OCI-LY1 (cell line): Measurements from ENCODE around the gene PEX6.

Experiments used
- EZH2 ChIP-seq: fragments of 200-600 bp; sonication (generic), shearing (Covaris generic); IDR thresholded peaks from 2 replicates; pipeline ENCODE4 v1.8.0; 2017; ENCODE audit warnings: borderline replicate concordance, mixed run types, mild to moderate bottlenecking, antibody characterized with exemption, low read length, moderate library complexity, mixed read lengths
- TF ChIP-seq, protein P1 (sequence below): fragments of 200-600 bp; sonication (generic), shearing (Covaris generic); IDR thresholded peaks from 2 replicates; pipeline ENCODE4 v1.5.1; 2017; ENCODE audit warnings: mild to moderate bottlenecking, antibody characterized with exemption, low read length, moderate library complexity, mixed read lengths

DNA sequence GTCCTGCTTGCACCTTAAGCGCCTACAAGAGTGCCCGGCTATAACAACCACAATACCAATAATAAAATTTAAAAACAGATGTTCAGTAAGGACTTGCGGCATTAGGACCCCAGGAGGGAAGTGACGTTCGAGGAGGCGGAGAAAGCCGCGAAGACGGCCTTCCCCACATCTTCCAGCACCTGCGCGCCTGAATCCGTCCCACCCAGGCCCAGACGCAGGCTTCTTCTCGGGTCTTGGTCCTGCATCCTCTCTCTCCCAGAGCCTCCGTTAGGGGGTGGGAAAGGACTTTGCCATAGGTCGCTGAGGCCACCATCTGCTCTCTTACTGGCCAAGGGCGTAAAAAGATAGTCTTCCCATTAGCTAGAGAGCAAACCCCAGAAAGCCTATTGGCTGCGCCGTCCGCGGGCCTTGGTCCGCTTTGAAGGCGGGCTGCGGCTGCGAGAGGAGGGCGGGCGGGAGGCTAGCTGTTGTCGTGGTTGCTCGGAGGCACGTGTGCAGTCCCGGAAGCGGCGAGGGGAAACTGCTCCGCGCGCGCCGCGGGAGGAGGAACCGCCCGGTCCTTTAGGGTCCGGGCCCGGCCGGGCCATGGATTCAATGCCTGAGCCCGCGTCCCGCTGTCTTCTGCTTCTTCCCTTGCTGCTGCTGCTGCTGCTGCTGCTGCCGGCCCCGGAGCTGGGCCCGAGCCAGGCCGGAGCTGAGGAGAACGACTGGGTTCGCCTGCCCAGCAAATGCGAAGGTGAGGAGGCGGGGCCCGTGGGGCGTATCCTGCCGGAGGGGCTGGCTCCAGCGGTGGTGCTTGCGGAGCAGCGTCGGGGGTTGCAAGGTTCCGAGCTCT lies 49.8 kb downstream of the PEX6 start, which contains the start of gene CNPY3:
- TF ChIP-seq, protein P1, sequence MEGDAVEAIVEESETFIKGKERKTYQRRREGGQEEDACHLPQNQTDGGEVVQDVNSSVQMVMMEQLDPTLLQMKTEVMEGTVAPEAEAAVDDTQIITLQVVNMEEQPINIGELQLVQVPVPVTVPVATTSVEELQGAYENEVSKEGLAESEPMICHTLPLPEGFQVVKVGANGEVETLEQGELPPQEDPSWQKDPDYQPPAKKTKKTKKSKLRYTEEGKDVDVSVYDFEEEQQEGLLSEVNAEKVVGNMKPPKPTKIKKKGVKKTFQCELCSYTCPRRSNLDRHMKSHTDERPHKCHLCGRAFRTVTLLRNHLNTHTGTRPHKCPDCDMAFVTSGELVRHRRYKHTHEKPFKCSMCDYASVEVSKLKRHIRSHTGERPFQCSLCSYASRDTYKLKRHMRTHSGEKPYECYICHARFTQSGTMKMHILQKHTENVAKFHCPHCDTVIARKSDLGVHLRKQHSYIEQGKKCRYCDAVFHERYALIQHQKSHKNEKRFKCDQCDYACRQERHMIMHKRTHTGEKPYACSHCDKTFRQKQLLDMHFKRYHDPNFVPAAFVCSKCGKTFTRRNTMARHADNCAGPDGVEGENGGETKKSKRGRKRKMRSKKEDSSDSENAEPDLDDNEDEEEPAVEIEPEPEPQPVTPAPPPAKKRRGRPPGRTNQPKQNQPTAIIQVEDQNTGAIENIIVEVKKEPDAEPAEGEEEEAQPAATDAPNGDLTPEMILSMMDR, result no peak
- no peak for TF ChIP-seq EZH2
